ENCODE measurements around the gene NFATC4. TPM values are rescaled to one million over a fixed set of nuclear protein-coding genes. Genes with fewer than 3 reads are reported as not detected.

Gene NFATC4
- total and polyA plus RNA-seq, 12 donors, result 3.0 to 69.2 (median 9.9) TPM

DNA sequence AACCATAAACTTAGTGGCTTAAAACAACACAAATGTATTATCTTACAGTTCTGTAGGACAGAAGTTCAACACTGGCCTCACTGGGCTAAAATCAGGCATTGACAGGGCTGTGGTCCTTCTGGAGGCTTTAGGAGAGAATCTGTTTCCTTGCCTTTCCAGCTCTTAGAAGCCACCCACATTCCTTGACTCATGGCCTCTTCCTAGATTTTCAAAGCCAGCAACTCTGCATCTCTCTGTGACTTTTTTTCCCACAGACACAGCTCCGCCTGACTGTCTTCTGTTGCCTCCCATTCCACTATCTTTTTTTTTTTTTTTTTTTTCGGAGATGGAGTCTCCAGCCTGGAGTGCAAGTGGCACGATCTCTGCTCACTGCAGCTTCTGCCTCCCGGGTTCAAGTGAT, 11.8 kb upstream of the NFATC4 start:
- Histone ChIP-seq H3K36me3 (no peaks in the 10 kb centered on the region), H3K27ac (no peak overlapping the region), H3K27me3 (peaks cover 0 to 25% (median 14%) of the 10 kb centered on the region in 7 donors), H3K4me1 (peaks cover 0 to 19% (median 0%) of the 10 kb centered on the region in 9 donors), H3K9me3 (no peaks in the 10 kb centered on the region), H3K4me3 (no peak overlapping the region)
- intact Hi-C loops (cut with DNase I), result no loop called here
- DNase-seq (no peak), ATAC-seq (no peak)
- TF ChIP-seq, protein P1, sequence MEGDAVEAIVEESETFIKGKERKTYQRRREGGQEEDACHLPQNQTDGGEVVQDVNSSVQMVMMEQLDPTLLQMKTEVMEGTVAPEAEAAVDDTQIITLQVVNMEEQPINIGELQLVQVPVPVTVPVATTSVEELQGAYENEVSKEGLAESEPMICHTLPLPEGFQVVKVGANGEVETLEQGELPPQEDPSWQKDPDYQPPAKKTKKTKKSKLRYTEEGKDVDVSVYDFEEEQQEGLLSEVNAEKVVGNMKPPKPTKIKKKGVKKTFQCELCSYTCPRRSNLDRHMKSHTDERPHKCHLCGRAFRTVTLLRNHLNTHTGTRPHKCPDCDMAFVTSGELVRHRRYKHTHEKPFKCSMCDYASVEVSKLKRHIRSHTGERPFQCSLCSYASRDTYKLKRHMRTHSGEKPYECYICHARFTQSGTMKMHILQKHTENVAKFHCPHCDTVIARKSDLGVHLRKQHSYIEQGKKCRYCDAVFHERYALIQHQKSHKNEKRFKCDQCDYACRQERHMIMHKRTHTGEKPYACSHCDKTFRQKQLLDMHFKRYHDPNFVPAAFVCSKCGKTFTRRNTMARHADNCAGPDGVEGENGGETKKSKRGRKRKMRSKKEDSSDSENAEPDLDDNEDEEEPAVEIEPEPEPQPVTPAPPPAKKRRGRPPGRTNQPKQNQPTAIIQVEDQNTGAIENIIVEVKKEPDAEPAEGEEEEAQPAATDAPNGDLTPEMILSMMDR (IDR thresholded peaks at IDR 0.05), result no peak
- 84 to 89% methylated on average over 4 of the region's 4 CpGs for WGBS, 2 donors

DNA sequence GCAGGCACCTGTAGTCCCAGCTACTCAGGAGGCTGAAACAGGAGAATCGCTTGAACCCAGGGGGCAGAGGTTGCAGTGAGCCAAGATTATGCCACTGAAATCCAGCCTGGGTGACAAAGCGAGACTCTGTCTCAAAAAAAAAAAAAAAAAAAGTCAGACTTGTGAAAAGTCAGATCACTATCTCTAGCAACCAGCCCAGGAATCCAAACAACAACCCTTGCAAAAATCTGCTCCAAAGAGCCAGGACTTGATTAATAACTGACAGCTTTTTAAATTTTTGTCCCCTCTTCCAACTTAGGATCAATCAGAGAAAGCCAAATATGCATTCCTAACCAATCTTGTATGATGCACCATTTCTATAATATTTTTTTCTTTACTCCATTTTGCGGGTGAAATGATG, 7.7 kb upstream of the NFATC4 start:
- 94 to 97% methylated on average over 3 of the region's 3 CpGs for WGBS, 2 donors

DNA sequence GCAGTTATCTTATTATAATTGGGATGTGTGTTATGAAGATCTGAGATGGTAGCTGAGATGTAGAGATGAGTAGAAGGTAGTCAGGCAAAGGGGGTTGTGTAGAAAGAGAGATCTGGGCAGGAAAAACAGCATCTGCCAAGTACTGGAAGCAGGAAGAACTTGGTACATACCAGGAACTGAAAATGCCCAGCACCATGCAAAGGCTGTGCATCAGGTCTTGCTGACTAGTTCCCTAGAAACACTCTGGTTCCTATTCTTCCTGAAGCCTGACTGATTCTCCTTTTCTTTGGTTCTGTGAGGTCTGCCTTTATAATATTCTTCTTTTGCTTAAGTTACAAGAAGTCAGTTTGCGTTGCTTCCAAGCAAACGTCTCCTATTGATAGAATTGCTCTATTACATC, 6.7 kb upstream of the NFATC4 start:
- no peak for ATAC-seq
- no peak for DNase-seq
- 72 to 78% methylated on average over 2 of the region's 2 CpGs for WGBS, 2 donors
- Histone ChIP-seq H3K27ac (no peak overlapping the region), H3K4me1 (peaks cover 0 to 17% (median 12%) of the 10 kb centered on the region in 9 donors), H3K4me3 (no peak overlapping the region), H3K27me3 (peaks cover 0 to 24% (median 0%) of the 10 kb centered on the region in 7 donors), H3K36me3 (no peaks in the 10 kb centered on the region), H3K9me3 (no peaks in the 10 kb centered on the region)
- intact Hi-C loops (cut with DNase I), result loop anchor here in 2 of 10 donors (10.0 kb wide), 2 partner anchors 53 to 73 kb away; no protein-coding TSS in a partner anchor
- TF ChIP-seq, protein P1 (IDR thresholded peaks at IDR 0.05), result no peak

More for the DNA sequence above, 7.7 kb upstream of the NFATC4 start:
- ATAC-seq (no peak), DNase-seq (no peak)
- Histone ChIP-seq H3K36me3 (no peaks in the 10 kb centered on the region), H3K4me1 (peaks cover 0 to 6% (median 5%) of the 10 kb centered on the region in 9 donors), H3K4me3 (no peak overlapping the region), H3K9me3 (no peaks in the 10 kb centered on the region), H3K27ac (no peak overlapping the region), H3K27me3 (peaks cover 0 to 13% (median 0%) of the 10 kb centered on the region in 7 donors)
- intact Hi-C loops (cut with DNase I), result loop anchor here in 2 of 10 donors (10.0 kb wide), 2 partner anchors 55 to 75 kb away; no protein-coding TSS in a partner anchor
- TF ChIP-seq, protein P1 (IDR thresholded peaks at IDR 0.05), result no peak

DNA sequence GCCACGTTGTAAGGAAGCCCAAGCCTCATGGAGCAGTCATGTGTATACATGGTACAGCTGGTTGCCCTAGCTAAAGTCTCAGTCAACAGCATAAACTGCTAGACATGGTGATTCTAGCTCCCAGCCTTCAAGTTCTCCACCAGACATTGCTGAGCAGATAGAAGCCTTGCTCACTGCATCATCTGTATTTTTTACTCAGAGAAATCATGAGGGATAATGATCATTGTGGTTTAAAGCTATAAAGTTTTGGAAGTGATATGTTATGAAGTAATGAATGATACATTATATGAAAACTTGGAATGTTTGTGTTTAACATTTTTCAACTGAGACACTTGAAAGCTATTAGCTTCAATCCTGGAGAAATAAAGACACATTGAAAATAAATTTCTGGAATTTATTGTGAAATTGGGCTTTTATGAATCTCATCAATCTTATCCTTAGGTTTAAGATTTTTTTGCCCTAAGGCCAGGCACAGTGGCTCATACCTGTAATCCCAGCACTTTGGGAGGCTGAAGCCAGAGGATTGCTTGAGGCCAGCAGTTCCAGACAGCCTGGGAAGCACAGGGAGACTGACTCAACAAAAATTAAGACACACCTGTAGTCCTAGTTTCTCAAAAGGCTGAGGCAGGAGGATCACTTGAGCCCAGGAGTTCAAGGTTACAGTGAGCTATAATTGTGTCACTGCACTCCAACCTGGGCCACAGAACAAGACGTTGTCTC, 5.6 kb upstream of the NFATC4 start:
- ATAC-seq (no peak), DNase-seq (no peak)
- no peak overlapping the region for H3K4me3 ChIP-seq
- TF ChIP-seq, protein P1 (IDR thresholded peaks at IDR 0.05), result no peak
- H3K27ac ChIP-seq, result no peak overlapping the region
- no peaks in the 10 kb centered on the region for H3K9me3 ChIP-seq
- H3K36me3 ChIP-seq, result no peaks in the 10 kb centered on the region
- intact Hi-C loops (cut with DNase I), result loop anchor here in 2 of 10 donors (10.0 kb wide), 2 partner anchors 52 to 72 kb away; no protein-coding TSS in a partner anchor
- WGBS, 2 donors, result 51 to 55% methylated on average over 2 of the region's 2 CpGs
- peaks cover 0 to 28% (median 19%) of the 10 kb centered on the region in 9 donors for H3K4me1 ChIP-seq
- peaks cover 0 to 34% (median 3%) of the 10 kb centered on the region in 7 donors for H3K27me3 ChIP-seq
